H9 (cell line): Measurements from ENCODE around the gene PACSIN2. TPM values are rescaled to one million over a fixed set of nuclear protein-coding genes. Genes with fewer than 3 reads are reported as not detected.

Experiments used
- DNase-seq: peaks from one replicate; pipeline ENCODE4 v3.0.0-alpha.2; 2017
- H2AFZ ChIP-seq: one replicate; pipeline ENCODE4 v1.6.1; 2013; ENCODE audit warnings: mild to moderate bottlenecking, low read length, control low read depth, moderate library complexity
- H2AK5ac ChIP-seq: 2 replicates; pipeline ENCODE4 v1.6.1; 2013; ENCODE audit warnings: low read length, control low read depth, mixed read lengths; ENCODE audit not compliant: insufficient read length
- H2BK120ac ChIP-seq: one replicate; pipeline ENCODE4 v1.6.1; 2013; ENCODE audit warnings: low read depth, mild to moderate bottlenecking, low read length, control low read depth, inconsistent platforms; ENCODE audit not compliant: poor library complexity, severe bottlenecking
- H2BK12ac ChIP-seq: 2 replicates; pipeline ENCODE4 v1.6.1; 2013; ENCODE audit warnings: low read length, control low read depth, mixed read lengths, low read depth; ENCODE audit not compliant: insufficient read length
- H2BK15ac ChIP-seq: 2 replicates; pipeline ENCODE4 v1.6.1; 2013; ENCODE audit warnings: low read depth, low read length, control low read depth
- H2BK20ac ChIP-seq: one replicate; pipeline ENCODE4 v1.6.1; 2013; ENCODE audit warnings: low read depth, mild to moderate bottlenecking, low read length, control low read depth, inconsistent platforms; ENCODE audit not compliant: poor library complexity, severe bottlenecking
- H2BK5ac ChIP-seq: 2 replicates; pipeline ENCODE4 v1.6.1; 2013; ENCODE audit warnings: low read length, control low read depth, mixed read lengths; ENCODE audit not compliant: insufficient read length
- H3K14ac ChIP-seq: 2 replicates; pipeline ENCODE4 v1.6.1; 2013; ENCODE audit warnings: low read length, control low read depth; ENCODE audit not compliant: insufficient read depth
- H3K18ac ChIP-seq: 2 replicates; pipeline ENCODE4 v1.6.1; 2013; ENCODE audit warnings: low read depth, mild to moderate bottlenecking, mixed read lengths, low read length, control low read depth; ENCODE audit not compliant: insufficient read length
- H3K23ac ChIP-seq: 2 replicates; pipeline ENCODE4 v1.6.1; 2013; ENCODE audit warnings: low read length, control low read depth, mixed read lengths, low read depth; ENCODE audit not compliant: insufficient read length
- H3K23me2 ChIP-seq: 2 replicates; pipeline ENCODE4 v1.6.1; 2013; ENCODE audit warnings: low read depth, mild to moderate bottlenecking, mixed read lengths, low read length, control low read depth; ENCODE audit not compliant: insufficient read length, poor library complexity, severe bottlenecking
- H3K27ac ChIP-seq: 2 replicates; pipeline ENCODE4 v1.5.1; 2013; ENCODE audit warnings: low read length, control low read depth, mixed read lengths, low read depth; ENCODE audit not compliant: insufficient read length
- H3K27me3 ChIP-seq: 2 replicates; pipeline ENCODE4 v1.6.1; 2013; ENCODE audit warnings: low read length, control low read depth, inconsistent platforms; ENCODE audit not compliant: insufficient read depth
- H3K4ac ChIP-seq: 2 replicates; pipeline ENCODE4 v1.6.1; 2013; ENCODE audit warnings: low read depth, mild to moderate bottlenecking, control low read depth, inconsistent platforms, low read length, moderate library complexity
- H3K4me1 ChIP-seq: 2 replicates; pipeline ENCODE4 v1.6.1; 2013; ENCODE audit warnings: low read length, control low read depth, inconsistent platforms; ENCODE audit not compliant: insufficient read depth
- H3K4me2 ChIP-seq: 2 replicates; pipeline ENCODE4 v1.6.1; 2013; ENCODE audit warnings: low read length, control low read depth, mixed read lengths; ENCODE audit not compliant: insufficient read length, insufficient read depth
- H3K56ac ChIP-seq: 2 replicates; pipeline ENCODE4 v1.6.1; 2013; ENCODE audit warnings: low read depth, mild to moderate bottlenecking, mixed read lengths, low read length, control low read depth; ENCODE audit not compliant: insufficient read length
- H3K79me1 ChIP-seq: 2 replicates; pipeline ENCODE4 v1.6.1; 2013; ENCODE audit warnings: low read depth, mild to moderate bottlenecking, moderate library complexity, low read length, control low read depth, inconsistent platforms; ENCODE audit not compliant: insufficient read depth, poor library complexity, severe bottlenecking
- H3K79me2 ChIP-seq: 2 replicates; pipeline ENCODE4 v1.6.1; 2013; ENCODE audit warnings: low read length, control low read depth, inconsistent platforms; ENCODE audit not compliant: insufficient read depth
- H3K9ac ChIP-seq: 2 replicates; pipeline ENCODE4 v1.6.1; 2013; ENCODE audit warnings: low read length, control low read depth, mixed read lengths; ENCODE audit not compliant: insufficient read length; ENCODE audit errors: extremely low read depth
- H3K9me3 ChIP-seq: one replicate; pipeline ENCODE4 v1.6.1; 2013; ENCODE audit warnings: low read depth, low read length, inconsistent platforms; ENCODE audit not compliant: control insufficient read depth
- H3T11ph ChIP-seq: one replicate; pipeline ENCODE4 v1.6.1; 2013; ENCODE audit warnings: mild to moderate bottlenecking, low read length, control low read depth, inconsistent platforms
- H4K20me1 ChIP-seq: one replicate; pipeline ENCODE4 v1.6.1; 2013; ENCODE audit not compliant: control insufficient read depth, insufficient read length, insufficient read depth
- H4K5ac ChIP-seq: 2 replicates; pipeline ENCODE4 v1.6.1; 2013; ENCODE audit warnings: low read depth, mild to moderate bottlenecking, mixed read lengths, low read length, control low read depth; ENCODE audit not compliant: insufficient read length
- H4K8ac ChIP-seq: replicated peaks from 2 replicates; pipeline ENCODE4 v1.6.1; 2013; ENCODE audit warnings: low read length, control low read depth, mixed read lengths, low read depth; ENCODE audit not compliant: insufficient read length
- H4K91ac ChIP-seq: 2 replicates; pipeline ENCODE4 v1.6.1; 2013; ENCODE audit warnings: low read depth, mild to moderate bottlenecking, moderate library complexity, mixed read lengths, low read length, control low read depth; ENCODE audit not compliant: insufficient read length
- H3K27ac Mint-ChIP-seq, 3 experiments: 2 replicates in 2 of 3; 3 replicates in 1 of 3; pipeline ENCODE4 v1.8.0; 2020 to 2021; ENCODE audit warnings: mixed read lengths in 3 of 3, mild to moderate bottlenecking in 1 of 3, moderate library complexity in 1 of 3
- H3K27me3 Mint-ChIP-seq: 2 replicates; pipeline ENCODE4 v1.8.0; 2021; ENCODE audit warnings: low read depth, mild to moderate bottlenecking, moderate library complexity, mixed read lengths
- H3K36me3 Mint-ChIP-seq, 3 experiments: 2 replicates in 2 of 3; 3 replicates in 1 of 3; pipeline ENCODE4 v1.8.0; 2020 to 2021; ENCODE audit warnings: low read depth in 3 of 3, mixed read lengths in 3 of 3; ENCODE audit not compliant: insufficient read depth in 1 of 3
- H3K4me1 Mint-ChIP-seq, 2 experiments: 2 replicates each; pipeline ENCODE4 v1.8.0; 2020; ENCODE audit warnings: mixed read lengths in 2 of 2
- H3K4me3 Mint-ChIP-seq, 2 experiments: 2 replicates in 1 of 2; 3 replicates in 1 of 2; pipeline ENCODE4 v1.8.0; 2020 to 2021; ENCODE audit warnings: mild to moderate bottlenecking in 2 of 2, mixed read lengths in 2 of 2, moderate library complexity in 1 of 2
- H3K9me3 Mint-ChIP-seq, 2 experiments: 2 replicates in 1 of 2; 3 replicates in 1 of 2; pipeline ENCODE4 v1.8.0; 2020; ENCODE audit warnings: mild to moderate bottlenecking in 2 of 2, mixed read lengths in 2 of 2, moderate library complexity in 1 of 2
- CTCF ChIP-seq: fragments of 200-600 bp; sonication (generic); conservative IDR thresholded peaks from 3 replicates; pipeline ENCODE4 v1.8.0; 2021; ENCODE audit warnings: antibody characterized with exemption, mild to moderate bottlenecking
- WGBS: extraction: QIAGEN DNeasy Blood & Tissue Kit; methylation state at CpG from one replicate; pipeline ENCODE4 v1.1.7; 2013; ENCODE audit warnings: missing lambda C conversion rate, low lambda C conversion rate, mixed read lengths; ENCODE audit not compliant: insufficient read length; ENCODE audit errors: extremely low coverage; 5-methylcytosine and 5-hydroxymethylcytosine counted together
- total RNA-seq: library from RNA; stranded (reverse); gene quantifications from 2 replicates; pipeline ENCODE4 v1.2.1, GENCODE V29; 2021

Gene PACSIN2
- total RNA-seq, 1 experiment from 2014 or later = 62.3 TPM

- Histone ChIP-seq H3K4me1 (no peaks in the 10 kb centered on the region), H2AFZ (no peak overlapping the region), H4K5ac (no peak overlapping the region), H3K9me3 (no peaks in the 10 kb centered on the region), H2BK5ac (no peak overlapping the region), H3K18ac (no peak overlapping the region), H2BK15ac (no peak overlapping the region), H3K79me2 (no peaks in the 10 kb centered on the region), H3K9ac (no peak overlapping the region), H3K23me2 (no peaks in the 10 kb centered on the region), H3K4me2 (no peak overlapping the region), H3K27me3 (no peaks in the 10 kb centered on the region), H3K27ac (no peak overlapping the region), H3K79me1 (peaks cover 2% of the 10 kb centered on the region), H4K8ac (no peak overlapping the region), H2BK12ac (no peak overlapping the region), H3T11ph (no peak overlapping the region), H3K56ac (no peak overlapping the region), H3K4ac (no peak overlapping the region), H2BK20ac (no peak overlapping the region), H3K23ac (no peak overlapping the region), H2BK120ac (no peak overlapping the region), H4K91ac (no peak overlapping the region), H2AK5ac (no peak overlapping the region), H4K20me1 (no peaks in the 10 kb centered on the region), H3K14ac (no peak overlapping the region)
- peaks cover 20 to 23% of the 10 kb centered on the region in 2 experiments for H3K4me1 Mint-ChIP-seq
- DNase-seq = no peak
- no peaks in the 10 kb centered on the region for H3K9me3 Mint-ChIP-seq
- H3K27ac Mint-ChIP-seq = peak overlapping the region in 2 of 3 experiments; percentile 53 to 86; a peak in 3 of 7 replicates
- H3K36me3 Mint-ChIP-seq = peaks cover 0 to 8% (median 7%) of the 10 kb centered on the region in 3 experiments; a peak in 6 of 7 replicates
- no CpG with 5 or more reads among the region's 7 CpGs for WGBS
- no peaks in the 10 kb centered on the region; the same call in 1 of the 2 replicates for H3K27me3 Mint-ChIP-seq
- TF ChIP-seq CTCF = no peak
- no peak overlapping the region for H3K4me3 Mint-ChIP-seq
Observed at GRCh38 chr22:42895087-42895486, 119.9 kb downstream of the PACSIN2 start.
